CD8-positive, alpha-beta memory T cell (primary cell): Measurements from ENCODE around the gene SNX22. TPM values are rescaled to one million over a fixed set of nuclear protein-coding genes. Genes with fewer than 3 reads are reported as not detected.
A peak's percentile ranks its signal among the peaks of the same experiment; 100 is the strongest.

Experiments
- CTCF ChIA-PET: fragments of 350-600 bp; sonication (Branson Sonifier 250); formaldehyde crosslinking; loops from one replicate; lab custom pipeline; 2021; ENCODE audit warnings: antibody characterized with exemption; lab: Charles Lee
- POLR2A ChIA-PET: fragments of 350-600 bp; sonication (Branson Sonifier 250); formaldehyde crosslinking; loops from one replicate; lab custom pipeline; 2021; ENCODE audit warnings: antibody characterized with exemption; lab: Charles Lee
- DNase-seq, 5 donors: peaks; one replicate each; pipeline versions ENCODE4 v3.0.0 to v3.0.0-alpha.2; 2020 to 2022; ENCODE audit warnings: mixed read lengths in 1 of 5
- H3K27ac ChIP-seq: one replicate; pipeline ENCODE4 v1.7.0; 2013; ENCODE audit warnings: low read depth, mild to moderate bottlenecking, low read length, moderate library complexity
- H3K27me3 ChIP-seq: 2 replicates; pipeline ENCODE4 v1.7.0; 2013; ENCODE audit warnings: low read length, mild to moderate bottlenecking; ENCODE audit not compliant: insufficient read depth, poor library complexity, severe bottlenecking
- H3K36me3 ChIP-seq: 2 replicates; pipeline ENCODE4 v1.7.0; 2013; ENCODE audit warnings: mild to moderate bottlenecking, low read length, moderate library complexity; ENCODE audit not compliant: insufficient read depth
- H3K4me1 ChIP-seq: 2 replicates; pipeline ENCODE4 v1.7.0; 2013; ENCODE audit warnings: mild to moderate bottlenecking, low read length, moderate library complexity; ENCODE audit not compliant: insufficient read depth
- H3K4me3 ChIP-seq: 2 replicates; pipeline ENCODE4 v1.7.0; 2013; ENCODE audit warnings: mild to moderate bottlenecking, low read length
- H3K9me3 ChIP-seq: 2 replicates; pipeline ENCODE4 v1.7.0; 2013; ENCODE audit warnings: mild to moderate bottlenecking, low read length
- H3K27ac Mint-ChIP-seq, 8 donors: one replicate each; pipeline ENCODE4 v1.8.0; 2020 to 2021; ENCODE audit warnings: mixed read lengths in 8 of 8, mild to moderate bottlenecking in 6 of 8, inconsistent platforms in 3 of 8, moderate library complexity in 3 of 8
- H3K27me3 Mint-ChIP-seq, 2 donors: one replicate each; pipeline ENCODE4 v1.8.0; 2020 to 2021; ENCODE audit warnings: mixed read lengths in 2 of 2, mild to moderate bottlenecking in 1 of 2, moderate library complexity in 1 of 2
- H3K36me3 Mint-ChIP-seq, 3 donors: one replicate each; pipeline ENCODE4 v1.8.0; 2020 to 2021; ENCODE audit warnings: mixed read lengths in 3 of 3, inconsistent platforms in 1 of 3, mild to moderate bottlenecking in 1 of 3
- H3K4me1 Mint-ChIP-seq, 3 donors: one replicate each; pipeline ENCODE4 v1.8.0; 2020 to 2021; ENCODE audit warnings: mixed read lengths in 3 of 3, inconsistent platforms in 1 of 3, mild to moderate bottlenecking in 1 of 3
- H3K4me3 Mint-ChIP-seq, 7 donors: one replicate each; pipeline ENCODE4 v1.8.0; 2020 to 2021; ENCODE audit warnings: mixed read lengths in 7 of 7, mild to moderate bottlenecking in 6 of 7, moderate library complexity in 4 of 7, inconsistent platforms in 2 of 7
- H3K9me3 Mint-ChIP-seq, 5 donors: one replicate each; pipeline ENCODE4 v1.8.0; 2020 to 2022; ENCODE audit warnings: mixed read lengths in 5 of 5, mild to moderate bottlenecking in 3 of 5, moderate library complexity in 2 of 5, inconsistent platforms in 1 of 5
- polyA plus RNA-seq: library from polyadenylated mRNA; unstranded; fragments of 300-500 nt; fragmentation: Illumina TruSeq; gene quantifications from one replicate; pipeline ENCODE4 v1.2.3, GENCODE V29; 2021
- total RNA-seq, 2 experiments: library from RNA; stranded (reverse); gene quantifications; one replicate each; pipeline ENCODE4 v1.2.3, GENCODE V29; 2021

SNX22 gene
- total and polyA plus RNA-seq, 3 experiments from 2014 or later: 0.40 to 0.90 (median 0.61) TPM

- H3K9me3 ChIP-seq: no peaks in the 10 kb centered on the region
- H3K4me3 ChIP-seq: peak overlapping the region; percentile 65
- H3K9me3 Mint-ChIP-seq: no peaks in the 10 kb centered on the region
- peaks cover 37% of the 10 kb centered on the region for H3K4me1 ChIP-seq
- no peak for DNase-seq
- peaks cover 12 to 44% (median 16%) of the 10 kb centered on the region in 3 donors for H3K36me3 Mint-ChIP-seq
- H3K27ac Mint-ChIP-seq: peak overlapping the region; percentile 78 to 97 (median 94)
- CTCF ChIA-PET: interaction anchor here (1.2 to 4.3 kb wide), 3 partner anchors 8 to 520 kb away, joined by 4 to 35 read pairs (median 4); partner anchors contain the start of gene TRIP4
- H3K27ac ChIP-seq: peak overlapping the region; percentile 77
- H3K27me3 Mint-ChIP-seq: no peaks in the 10 kb centered on the region
- H3K4me1 Mint-ChIP-seq: peaks cover 38 to 60% (median 56%) of the 10 kb centered on the region in 3 donors
- peaks cover 35% of the 10 kb centered on the region for H3K36me3 ChIP-seq
- H3K27me3 ChIP-seq: no peaks in the 10 kb centered on the region
- peak overlapping the region; percentile 88 to 97 (median 90) for H3K4me3 Mint-ChIP-seq
- POLR2A ChIA-PET: interaction anchor here (0.6 to 3.0 kb wide), 7 partner anchors 9 to 226 kb away, joined by 3 to 20 read pairs (median 9); partner anchors contain the start of genes CIAO2A, SNX1, SNX22 and TRIP4
Observed at GRCh38 chr15:64161688-64162477, 10.4 kb downstream of the SNX22 start.

- peaks cover 12 to 38% (median 16%) of the 10 kb centered on the region in 3 donors for H3K36me3 Mint-ChIP-seq
- H3K36me3 ChIP-seq: peaks cover 29% of the 10 kb centered on the region
- H3K4me1 Mint-ChIP-seq: peaks cover 38 to 61% (median 60%) of the 10 kb centered on the region in 3 donors
Observed at GRCh38 chr15:64162478-64162868, 10.9 kb downstream of the SNX22 start.

GRCh38 chr15:64162869-64163658 lies 11.5 kb downstream of the SNX22 start, which contains the start of gene PPIB:
TSS of gene PPIB (minus strand) at chr15:64163022. CDS start at chr15:64162986, 36 bp downstream.
- Histone ChIP-seq H3K4me1 (peaks cover 37% of the 10 kb centered on the region), H3K4me3 (peak within 1 kb of the TSS; percentile 65), H3K36me3 (peaks cover 23% of the 10 kb centered on the region), H3K9me3 (no peaks in the 10 kb centered on the region), H3K27me3 (no peaks in the 10 kb centered on the region), H3K27ac (peak within 1 kb of the TSS; percentile 77)
- Mint-ChIP-seq H3K36me3 (peaks cover 12 to 32% (median 14%) of the 10 kb centered on the region in 3 donors), H3K9me3 (no peaks in the 10 kb centered on the region), H3K27me3 (no peaks in the 10 kb centered on the region), H3K27ac (peak within 1 kb of the TSS; percentile 79 to 98 (median 96)), H3K4me1 (peaks cover 37 to 56% (median 55%) of the 10 kb centered on the region in 3 donors), H3K4me3 (peak within 1 kb of the TSS; percentile 88 to 97 (median 90))
- POLR2A ChIA-PET: interaction anchor here (0.6 to 3.0 kb wide), 8 partner anchors 10 to 731 kb away, joined by 4 to 20 read pairs (median 8); partner anchors contain the start of genes CIAO2A, SNX1, SNX22 and TRIP4
- CTCF ChIA-PET: interaction anchor here (0.9 to 4.3 kb wide), 5 partner anchors 9 to 732 kb away, joined by 3 to 35 read pairs (median 4); partner anchors contain the start of gene TRIP4
- peak; percentile 94 to 97 (median 97) for DNase-seq

More at GRCh38 chr15:64162478-64162868, 10.9 kb downstream of the SNX22 start:
- no peaks in the 10 kb centered on the region for H3K9me3 ChIP-seq
- ChIA-PET CTCF (interaction anchor here (1.4 to 4.3 kb wide), 3 partner anchors 9 to 519 kb away, joined by 4 to 35 read pairs (median 5); no protein-coding TSS in a partner anchor), POLR2A (interaction anchor here (0.6 to 3.0 kb wide), 6 partner anchors 9 to 225 kb away, joined by 4 to 20 read pairs (median 9); partner anchors contain the start of genes CIAO2A, SNX1, SNX22 and TRIP4)
- H3K27ac Mint-ChIP-seq: peak overlapping the region; percentile 78 to 97 (median 94)
- H3K4me1 ChIP-seq: peaks cover 37% of the 10 kb centered on the region
- no peaks in the 10 kb centered on the region for H3K9me3 Mint-ChIP-seq
- H3K4me3 ChIP-seq: peak overlapping the region; percentile 65
- H3K27ac ChIP-seq: peak overlapping the region; percentile 77
- H3K27me3 ChIP-seq: no peaks in the 10 kb centered on the region
- no peaks in the 10 kb centered on the region for H3K27me3 Mint-ChIP-seq
- peak in 2 of 5 donors; percentile 20 to 57 for DNase-seq
- H3K4me3 Mint-ChIP-seq: peak overlapping the region; percentile 88 to 97 (median 90)

- H3K4me3 ChIP-seq: peak overlapping the region; percentile 56
- H3K27me3 ChIP-seq: no peaks in the 10 kb centered on the region
- no peaks in the 10 kb centered on the region for H3K9me3 Mint-ChIP-seq
- POLR2A ChIA-PET: interaction anchor here (0.6 to 3.0 kb wide), 8 partner anchors 11 to 1420 kb away, joined by 4 to 20 read pairs (median 7); partner anchors contain the start of genes CIAO2A, SNX1, SNX22 and TRIP4
- peaks cover 30 to 48% (median 48%) of the 10 kb centered on the region in 3 donors for H3K4me1 Mint-ChIP-seq
- H3K36me3 ChIP-seq: peaks cover 16% of the 10 kb centered on the region
- CTCF ChIA-PET: interaction anchor here (0.9 to 4.3 kb wide), 4 partner anchors 8 to 731 kb away, joined by 3 to 35 read pairs (median 4); partner anchors contain the start of gene TRIP4
- H3K36me3 Mint-ChIP-seq: peaks cover 6 to 24% (median 8%) of the 10 kb centered on the region in 3 donors
- no peaks in the 10 kb centered on the region for H3K27me3 Mint-ChIP-seq
- peak overlapping the region; percentile 79 to 98 (median 96) for H3K27ac Mint-ChIP-seq
- peak overlapping the region; percentile 86 to 97 (median 89) for H3K4me3 Mint-ChIP-seq
- no peaks in the 10 kb centered on the region for H3K9me3 ChIP-seq
- DNase-seq: no peak
- peaks cover 35% of the 10 kb centered on the region for H3K4me1 ChIP-seq
- peak overlapping the region; percentile 71 for H3K27ac ChIP-seq
Observed at GRCh38 chr15:64163659-64164362, 12.3 kb downstream of the SNX22 start.

- peaks cover 4 to 18% (median 7%) of the 10 kb centered on the region in 3 donors for H3K36me3 Mint-ChIP-seq
- Histone ChIP-seq H3K27me3 (no peaks in the 10 kb centered on the region), H3K27ac (no peak overlapping the region), H3K9me3 (no peaks in the 10 kb centered on the region), H3K4me3 (no peak overlapping the region), H3K36me3 (peaks cover 10% of the 10 kb centered on the region), H3K4me1 (peaks cover 32% of the 10 kb centered on the region)
- POLR2A ChIA-PET: interaction anchor here (0.7 kb wide), 2 partner anchors 373 to 1420 kb away, joined by 4 read pairs; no protein-coding TSS in a partner anchor
- CTCF ChIA-PET: interaction anchor here (0.9 to 4.3 kb wide), 2 partner anchors 11 to 17 kb away, joined by 3 to 35 read pairs; no protein-coding TSS in a partner anchor
- no peak for DNase-seq
- H3K4me3 Mint-ChIP-seq: peak overlapping the region; percentile 0 to 97 (median 57)
- no peaks in the 10 kb centered on the region for H3K9me3 Mint-ChIP-seq
- H3K4me1 Mint-ChIP-seq: peaks cover 27 to 46% (median 45%) of the 10 kb centered on the region in 3 donors
- H3K27ac Mint-ChIP-seq: peak overlapping the region in 7 of 8 donors; percentile 10 to 98 (median 95)
- no peaks in the 10 kb centered on the region for H3K27me3 Mint-ChIP-seq
Observed at GRCh38 chr15:64164436-64164835, 12.9 kb downstream of the SNX22 start.

GRCh38 chr15:64166102-64166890 lies 14.8 kb downstream of the SNX22 start:
- Histone ChIP-seq H3K27ac (no peak overlapping the region), H3K36me3 (no peaks in the 10 kb centered on the region), H3K4me1 (peaks cover 18% of the 10 kb centered on the region), H3K9me3 (no peaks in the 10 kb centered on the region), H3K27me3 (no peaks in the 10 kb centered on the region), H3K4me3 (no peak overlapping the region)
- Mint-ChIP-seq H3K36me3 (peaks cover 0 to 25% (median 5%) of the 10 kb centered on the region in 3 donors), H3K27me3 (no peaks in the 10 kb centered on the region), H3K9me3 (no peaks in the 10 kb centered on the region), H3K4me3 (peak overlapping the region in 1 of 7 donors; percentile 19), H3K27ac (peak overlapping the region in 4 of 8 donors; percentile 8 to 46 (median 27)), H3K4me1 (peaks cover 18 to 35% (median 35%) of the 10 kb centered on the region in 3 donors)
- CTCF ChIA-PET: no interaction called here
- DNase-seq: no peak
- POLR2A ChIA-PET: no interaction called here
